GM19240 (cell line): Measurements from ENCODE around the gene CRYBA2.

Source experiments
- DNase-seq: peaks from one replicate; pipeline ENCODE4 v3.0.0; 2011; ENCODE audit warnings: low spot score; ENCODE audit not compliant: insufficient read length

The CRYBA2 gene

GRCh38 chr2:218956039-218956438, 37.2 kb downstream of the CRYBA2 start:
- no peak for DNase-seq

GRCh38 chr2:218954541-218955300, 38.5 kb downstream of the CRYBA2 start:
- no peak for DNase-seq

GRCh38 chr2:218953366-218953954, 39.8 kb downstream of the CRYBA2 start:
- DNase-seq = no peak

GRCh38 chr2:218952160-218952559, 41.1 kb downstream of the CRYBA2 start:
- DNase-seq = no peak

- DNase-seq = no peak
Measured at GRCh38 chr2:218946621-218947020, 46.6 kb downstream of the CRYBA2 start.

- DNase-seq = no peak
Measured at GRCh38 chr2:218944759-218945404, 48.3 kb downstream of the CRYBA2 start.
